Measurements from ENCODE around the gene KCNMA1. TPM values are rescaled to one million over a fixed set of nuclear protein-coding genes. Genes with fewer than 3 reads are reported as not detected.

The KCNMA1 gene
- total and polyA plus RNA-seq, 9 of the 15 experiments (the other 6 are each of a cell fraction or from before 2014, with no cell fraction given), result 0.01 to 0.95 (median 0.15) TPM; not detected in 4

GRCh38 chr10:76868098-76868977 lies 769.3 kb downstream of the KCNMA1 start:
- H3K27ac ChIP-seq (ENCODE audit: extremely low read depth, low read depth, low read length), result no peak overlapping the region
- in situ Hi-C loops (cut with MboI) (no loop called here), intact Hi-C loops (cut with micrococcal nuclease) (no loop called here)
- no peaks in the 10 kb centered on the region for H3K27me3 ChIP-seq (ENCODE audit: control insufficient read depth in 2 of 2, insufficient read depth in 2 of 2, low read length in 2 of 2)
- no peaks in the 10 kb centered on the region for H3K9me3 ChIP-seq (replicated peaks; ENCODE audit: control insufficient read depth, insufficient read depth, low read depth, low read length)
- no peak overlapping the region for H3K9ac ChIP-seq (ENCODE audit: insufficient read depth in 1 of 2, low read depth in 2 of 2, low read length in 2 of 2)
- POLR2A ChIA-PET, result no interaction called here
- no peak for FAIRE-seq
- ATAC-seq, result no peak
- no peak overlapping the region for H3K4me3 ChIP-seq
- H3K9me1 ChIP-seq (ENCODE audit: control insufficient read depth, insufficient read depth, low read length), result no peaks in the 10 kb centered on the region
- DNase-seq (ENCODE audit: extremely low read depth in 1 of 4, low spot score in 3 of 4), result no peak
- H3K36me3 ChIP-seq (ENCODE audit: control insufficient read depth, insufficient read depth, low read length), result no peaks in the 10 kb centered on the region
- WGBS (ENCODE audit: insufficient coverage, low coverage, missing lambda C conversion rate), result 3% methylated on average over 4 of the region's 4 CpGs
- no peak for TF ChIP-seq SRSF9 (IDR thresholded peaks at IDR 0.05; ENCODE audit: borderline replicate concordance, low read depth, low read length)
- TF ChIP-seq GTF2F1 (IDR thresholded peaks at IDR 0.05; ENCODE audit: low read depth, low read length), result no peak
- TF ChIP-seq FOXA3 (CRISPR knock-in tag; conservative IDR thresholded peaks at IDR 0.05 in 1 of 2, IDR thresholded peaks at IDR 0.05 in 1 of 2), result no peak
- TF ChIP-seq THRA (IDR thresholded peaks at IDR 0.05), result no peak
- TF ChIP-seq ZNF23 (CRISPR knock-in tag; IDR thresholded peaks at IDR 0.05), result no peak
- no peak for TF ChIP-seq RNF2 (IDR thresholded peaks at IDR 0.05)
- TF ChIP-seq RFX1 (IDR thresholded peaks at IDR 0.05), result no peak
- no peak overlapping the region for H3K4me2 ChIP-seq (ENCODE audit: insufficient read depth, low read length)
- H3K79me2 ChIP-seq (ENCODE audit: control insufficient read depth, insufficient read depth, low read length), result no peaks in the 10 kb centered on the region
- H3K4me1 ChIP-seq (replicated peaks in 1 of 2; ENCODE audit: control insufficient read depth in 2 of 2, insufficient read depth in 2 of 2, low read length in 2 of 2), result no peaks in the 10 kb centered on the region
- no peak overlapping the region for H2AFZ ChIP-seq (ENCODE audit: low read depth, low read length)
- CTCF ChIA-PET (ENCODE audit: low intra/inter-chr PET ratio), result no interaction called here
- no TSS peak for BruUV-seq (replicated peaks)
- H4K20me1 ChIP-seq (replicated peaks; ENCODE audit: control insufficient read depth, insufficient read depth, low read length), result no peaks in the 10 kb centered on the region
